Endothelial cell of umbilical vein (primary cell): ENCODE results near the gene ZNF385B. TPM values are rescaled to one million over a fixed set of nuclear protein-coding genes. Genes with fewer than 3 reads are reported as not detected.

ENCODE experiments used
- BruUV-seq: library from RNA; stranded (reverse); fragments of 400-500 nt; replicated peaks from 2 replicates; lab custom pipeline; 2021; lab: Mats Ljungman, UMichigan
- CTCF ChIA-PET: fragments of 300-600, 350-600 bp; sonication (Branson Sonifier 250); formaldehyde crosslinking; loops from one replicate; lab custom pipeline; 2021; ENCODE audit warnings: antibody characterized with exemption, inconsistent platforms; lab: Charles Lee
- POLR2A ChIA-PET: fragments of 300-600, 350-600 bp; sonication (Branson Sonifier 250); formaldehyde crosslinking; loops from one replicate; lab custom pipeline; 2021; ENCODE audit warnings: antibody characterized with exemption, inconsistent platforms; lab: Charles Lee
- DNase-seq: peaks from one replicate; pipeline ENCODE4 v3.0.0-alpha.2; 2011; ENCODE audit warnings: low read depth, low spot score
- FAIRE-seq: peaks from 2 replicates; lab custom pipeline; 2011; peaks lifted over from hg19 to GRCh38; lab: Jason Lieb, UNC
- H2AFZ ChIP-seq: 2 replicates; pipeline ENCODE4 v1.6.0; 2012; ENCODE audit warnings: low read depth, low read length, control low read depth, inconsistent platforms
- H3K27ac ChIP-seq: 2 replicates; pipeline ENCODE4 v1.5.1; 2011; ENCODE audit warnings: low read depth, mild to moderate bottlenecking, control low read depth, low read length, moderate library complexity; ENCODE audit not compliant: insufficient read depth
- H3K27me3 ChIP-seq, 2 experiments: 2 replicates each; pipeline versions ENCODE4 v1.6.0 to v1.6.1; 2011; ENCODE audit warnings: low read length in 2 of 2, mixed read lengths in 1 of 2; ENCODE audit not compliant: control insufficient read depth in 2 of 2, insufficient read depth in 2 of 2
- H3K36me3 ChIP-seq, 2 experiments: 2 replicates in 1 of 2; 3 replicates in 1 of 2; pipeline ENCODE4 v1.5.1; 2011; ENCODE audit warnings: low read length in 2 of 2, mild to moderate bottlenecking in 1 of 2, moderate library complexity in 1 of 2; ENCODE audit not compliant: control insufficient read depth in 2 of 2, insufficient read depth in 2 of 2; ENCODE audit errors: extremely low read depth in 1 of 2
- H3K4me1 ChIP-seq: 3 replicates; pipeline ENCODE4 v1.5.1; 2011; ENCODE audit warnings: mild to moderate bottlenecking, low read length; ENCODE audit not compliant: control insufficient read depth, insufficient read depth; ENCODE audit errors: extremely low read depth
- H3K4me2 ChIP-seq: 2 replicates; pipeline ENCODE4 v1.6.1; 2011; ENCODE audit warnings: low read length, control low read depth, mixed read lengths; ENCODE audit not compliant: insufficient read depth
- H3K4me3 ChIP-seq, 3 experiments: fragments of 200-600 bp in 1 of 3; sonication (generic), shearing (Covaris generic) in 1 of 3; replicated peaks in 1 of 3; 2 replicates each; pipeline ENCODE4 v1.5.1; 2011 to 2016; ENCODE audit warnings: control low read depth in 3 of 3, low read length in 3 of 3, mild to moderate bottlenecking in 2 of 3, inconsistent platforms in 1 of 3, low read depth in 1 of 3, moderate library complexity in 1 of 3; ENCODE audit not compliant: insufficient read depth in 1 of 3
- H3K79me2 ChIP-seq: 2 replicates; pipeline ENCODE4 v1.6.0; 2012; ENCODE audit warnings: low read length, inconsistent platforms; ENCODE audit not compliant: control insufficient read depth, insufficient read depth
- H3K9ac ChIP-seq: replicated peaks from 2 replicates; pipeline ENCODE3; 2011; ENCODE audit warnings: low read length, control low read depth; ENCODE audit not compliant: insufficient read depth; ENCODE audit errors: extremely low read depth
- H3K9me1 ChIP-seq: replicated peaks from 3 replicates; pipeline ENCODE4 v1.6.0; 2011; ENCODE audit warnings: mild to moderate bottlenecking, low read length; ENCODE audit not compliant: control insufficient read depth, insufficient read depth; ENCODE audit errors: extremely low read depth
- H3K9me3 ChIP-seq: replicated peaks from 2 replicates; pipeline ENCODE4 v1.5.1; 2012; ENCODE audit warnings: low read length, inconsistent platforms; ENCODE audit not compliant: control insufficient read depth, insufficient read depth
- H4K20me1 ChIP-seq: replicated peaks from 2 replicates; pipeline ENCODE3; 2011; ENCODE audit warnings: mild to moderate bottlenecking, low read length; ENCODE audit not compliant: control insufficient read depth, insufficient read depth; ENCODE audit errors: extremely low read depth
- EZH2 ChIP-seq: IDR thresholded peaks from 2 replicates; pipeline ENCODE4 v1.6.1; 2012; ENCODE audit warnings: borderline replicate concordance, low read depth, mild to moderate bottlenecking, moderate library complexity, low read length, inconsistent platforms; ENCODE audit not compliant: severe bottlenecking
- FOS ChIP-seq: IDR thresholded peaks from 2 replicates; pipeline ENCODE4 v1.6.1; 2011; ENCODE audit warnings: mild to moderate bottlenecking, low read length, moderate library complexity, borderline replicate concordance; ENCODE audit not compliant: insufficient read depth
- GATA2 ChIP-seq: IDR thresholded peaks from 2 replicates; pipeline ENCODE4 v1.7.0; 2011; ENCODE audit warnings: low read depth, mild to moderate bottlenecking, moderate library complexity, mixed read lengths, low read length; ENCODE audit not compliant: insufficient read length, insufficient read depth
- JUN ChIP-seq: IDR thresholded peaks from 2 replicates; pipeline ENCODE4 v1.6.1; 2011; ENCODE audit warnings: borderline replicate concordance, low read depth; ENCODE audit not compliant: insufficient read length, insufficient read depth
- MAX ChIP-seq: IDR thresholded peaks from 2 replicates; pipeline ENCODE4 v1.6.1; 2011; ENCODE audit not compliant: insufficient read depth, insufficient read length
- MYC ChIP-seq: IDR thresholded peaks from one replicate; pipeline ENCODE4 v1.6.1; 2011; ENCODE audit warnings: mild to moderate bottlenecking, low read depth, low read length
- POLR2A ChIP-seq: IDR thresholded peaks from 2 replicates; pipeline ENCODE4 v1.6.1; 2012; ENCODE audit warnings: low read depth, mild to moderate bottlenecking, control low read depth, low read length
- POLR2AphosphoS5 ChIP-seq: IDR thresholded peaks from 2 replicates; pipeline ENCODE4 v1.6.1; 2012; ENCODE audit warnings: low read depth, mild to moderate bottlenecking, control low read depth, low read length, moderate library complexity; ENCODE audit not compliant: insufficient read depth
- dilution Hi-C: fragments of 300-500 bp; cut with MboI; formaldehyde crosslinking; loops from one replicate; pipeline ENCODE4 v1.15.0; 2019; ENCODE audit warnings: low sequenced_read_pairs; ENCODE audit not compliant: extremely low pct_ligation_motif_present
- intact Hi-C: fragments of 100-400 bp; cut with micrococcal nuclease; formaldehyde crosslinking; loops from one replicate; pipeline ENCODE4 v1.10.0; 2022
- polyA plus RNA-seq, 4 experiments: library from polyadenylated mRNA; depleted of rRNA in 3 of 4; stranded (reverse) in 3 of 4; unstranded in 1 of 4; fragments of >200 nt; gene quantifications; 2 replicates each; pipeline versions ENCODE4 v1.2.1 to v1.2.3, GENCODE V29; 2011 to 2012; ENCODE audit warnings: missing spikeins in 1 of 4
- total RNA-seq: library from RNA; stranded (reverse); gene quantifications from 2 replicates; pipeline ENCODE4 v1.2.3, GENCODE V29; 2021
- TF ChIP-seq, protein P1 (sequence below), 2 donors: IDR thresholded peaks; 1 replicate in 1 of 2; 2 replicates in 1 of 2; pipeline ENCODE4 v1.5.1; 2011; ENCODE audit warnings: low read length in 2 of 2, mild to moderate bottlenecking in 2 of 2, moderate library complexity in 2 of 2, control low read depth in 1 of 2, inconsistent platforms in 1 of 2, low read depth in 1 of 2; ENCODE audit not compliant: insufficient read depth in 1 of 2; ENCODE audit errors: extremely low read depth in 1 of 2

The ZNF385B gene
- total and polyA plus RNA-seq, 2 donors (not counting 3 experiments of a cell fraction or from before 2014, with no cell fraction given) = not detected

DNA sequence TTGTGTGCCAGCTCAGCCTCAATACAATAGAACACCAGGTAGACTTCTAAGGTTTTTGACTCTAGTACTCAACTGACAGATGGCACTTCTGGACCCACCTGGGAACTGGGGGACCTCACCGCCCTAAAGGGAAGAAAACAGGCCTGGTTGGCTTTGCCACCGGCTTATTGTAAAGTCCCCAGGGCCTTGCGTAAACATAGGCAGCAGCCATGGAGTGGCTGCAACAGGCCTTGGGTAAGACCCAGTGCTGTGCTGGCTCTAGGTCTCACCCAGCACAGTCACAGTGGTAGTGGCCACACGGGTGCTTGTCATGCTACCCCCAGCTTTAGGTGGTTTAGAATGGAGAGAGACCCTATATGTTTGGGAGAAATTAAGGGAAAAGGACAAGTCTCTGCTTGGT lies 366.1 kb downstream of the ZNF385B start:
- Histone ChIP-seq H3K4me1 (no peaks in the 10 kb centered on the region), H3K9me3 (no peaks in the 10 kb centered on the region), H3K27ac (no peak overlapping the region), H4K20me1 (no peaks in the 10 kb centered on the region), H3K4me3 (no peak overlapping the region), H3K9ac (no peak overlapping the region), H2AFZ (no peak overlapping the region), H3K79me2 (no peaks in the 10 kb centered on the region), H3K9me1 (no peaks in the 10 kb centered on the region), H3K27me3 (no peaks in the 10 kb centered on the region), H3K36me3 (no peaks in the 10 kb centered on the region), H3K4me2 (no peak overlapping the region)
- TF ChIP-seq JUN (no peak), EZH2 (no peak)
- ChIA-PET CTCF (no interaction called here), POLR2A (no interaction called here)
- dilution Hi-C loops (no loop called here), intact Hi-C loops (no loop called here)
- no TSS peak for BruUV-seq
- FAIRE-seq (no peak), DNase-seq (no peak)

DNA sequence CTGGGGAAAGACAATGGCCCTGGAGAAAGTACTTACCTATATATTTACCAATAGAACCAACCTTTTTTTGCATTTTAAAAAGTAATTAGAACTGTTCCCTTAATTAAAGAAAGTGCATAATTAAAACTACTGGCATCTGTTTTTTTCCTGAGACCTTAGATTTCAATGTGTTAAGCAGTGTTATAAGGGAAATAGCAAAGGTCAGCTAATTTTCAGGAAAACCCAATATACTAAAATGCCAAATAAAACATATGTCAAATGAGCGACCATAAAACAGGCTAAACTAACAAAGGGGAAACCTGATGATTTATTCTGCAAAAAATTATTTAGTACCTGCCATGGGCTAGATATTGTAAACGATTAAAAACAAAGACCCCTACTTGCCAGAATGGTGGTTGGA lies 372.8 kb downstream of the ZNF385B start:
- Histone ChIP-seq H3K9ac (no peak overlapping the region), H3K4me3 (no peak overlapping the region), H3K27ac (no peak overlapping the region), H3K4me1 (peaks cover 5% of the 10 kb centered on the region), H3K79me2 (no peaks in the 10 kb centered on the region), H3K9me3 (no peaks in the 10 kb centered on the region), H4K20me1 (no peaks in the 10 kb centered on the region), H3K36me3 (no peaks in the 10 kb centered on the region), H3K9me1 (no peaks in the 10 kb centered on the region), H3K4me2 (no peak overlapping the region), H2AFZ (no peak overlapping the region), H3K27me3 (no peaks in the 10 kb centered on the region)
- dilution Hi-C loops (no loop called here), intact Hi-C loops (no loop called here)
- no TSS peak for BruUV-seq
- FAIRE-seq = no peak
- CTCF ChIA-PET = no interaction called here
- TF ChIP-seq FOS (no peak), EZH2 (no peak), JUN (no peak), POLR2A (no peak), MAX (no peak), POLR2AphosphoS5 (no peak), GATA2 (no peak), MYC (no peak)
- TF ChIP-seq, protein P1, sequence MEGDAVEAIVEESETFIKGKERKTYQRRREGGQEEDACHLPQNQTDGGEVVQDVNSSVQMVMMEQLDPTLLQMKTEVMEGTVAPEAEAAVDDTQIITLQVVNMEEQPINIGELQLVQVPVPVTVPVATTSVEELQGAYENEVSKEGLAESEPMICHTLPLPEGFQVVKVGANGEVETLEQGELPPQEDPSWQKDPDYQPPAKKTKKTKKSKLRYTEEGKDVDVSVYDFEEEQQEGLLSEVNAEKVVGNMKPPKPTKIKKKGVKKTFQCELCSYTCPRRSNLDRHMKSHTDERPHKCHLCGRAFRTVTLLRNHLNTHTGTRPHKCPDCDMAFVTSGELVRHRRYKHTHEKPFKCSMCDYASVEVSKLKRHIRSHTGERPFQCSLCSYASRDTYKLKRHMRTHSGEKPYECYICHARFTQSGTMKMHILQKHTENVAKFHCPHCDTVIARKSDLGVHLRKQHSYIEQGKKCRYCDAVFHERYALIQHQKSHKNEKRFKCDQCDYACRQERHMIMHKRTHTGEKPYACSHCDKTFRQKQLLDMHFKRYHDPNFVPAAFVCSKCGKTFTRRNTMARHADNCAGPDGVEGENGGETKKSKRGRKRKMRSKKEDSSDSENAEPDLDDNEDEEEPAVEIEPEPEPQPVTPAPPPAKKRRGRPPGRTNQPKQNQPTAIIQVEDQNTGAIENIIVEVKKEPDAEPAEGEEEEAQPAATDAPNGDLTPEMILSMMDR (IDR thresholded peaks at IDR 0.05; ENCODE audit: extremely low read depth in 1 of 2, insufficient read depth in 1 of 2, low read depth in 1 of 2, low read length in 2 of 2) = no peak
- no peak for DNase-seq
- POLR2A ChIA-PET = no interaction called here
